GM12878 (cell line): ENCODE results near the gene FCRLB. TPM values are rescaled to one million over a fixed set of nuclear protein-coding genes. Genes with fewer than 3 reads are reported as not detected.

Experiments
- ATAC-seq: fragments of 200-7000 bp; cut with Tn5 transposase; 3 replicates; pipeline ENCODE4 v1.9.1; 2020; ENCODE audit warnings: mild to moderate bottlenecking, moderate library complexity
- BruUV-seq: library from RNA; stranded (reverse); fragments of 400-500 nt; replicated peaks from 2 replicates; lab custom pipeline; 2021; lab: Mats Ljungman, UMichigan
- CTCF ChIA-PET: fragments of 300-600 bp; sonication (Branson Sonifier 250); formaldehyde crosslinking; extraction: SDS; loops from one replicate; lab custom pipeline; 2021; ENCODE audit warnings: inconsistent platforms; lab: Yijun Ruan, JAX
- POLR2A ChIA-PET: fragments of 350-600 bp; formaldehyde crosslinking; extraction: SDS; loops from one replicate; lab custom pipeline; 2021; ENCODE audit warnings: inconsistent platforms; lab: Charles Lee
- RAD21 ChIA-PET: fragments of 300-600 bp; sonication (Branson Sonifier 250); formaldehyde crosslinking; loops from one replicate; lab custom pipeline; 2023; ENCODE audit warnings: antibody characterized with exemption; ENCODE audit not compliant: unreplicated experiment; lab: Charles Lee
- SMC1A ChIA-PET: fragments of 300-600 bp; sonication (Branson Sonifier 250); formaldehyde crosslinking; loops from one replicate; lab custom pipeline; 2023; ENCODE audit not compliant: unreplicated experiment, uncharacterized antibody; lab: Charles Lee
- DNase-seq: peaks from one replicate; pipeline ENCODE4 v3.0.0-alpha.2; 2011; ENCODE audit warnings: low read depth, low spot score
- FAIRE-seq: peaks from 3 replicates; lab custom pipeline; 2011; peaks lifted over from hg19 to GRCh38; lab: Jason Lieb, UNC
- H2AFZ ChIP-seq: 2 replicates; pipeline ENCODE4 v1.6.0; 2011; ENCODE audit warnings: low read depth, low read length, control low read depth; ENCODE audit not compliant: control insufficient read depth
- H3K27ac ChIP-seq: 2 replicates; pipeline ENCODE4 v1.5.1; 2011; ENCODE audit warnings: control low read depth; ENCODE audit not compliant: control insufficient read depth, insufficient read depth
- H3K27me3 ChIP-seq, 2 experiments: replicated peaks in 1 of 2; 2 replicates each; pipeline versions ENCODE4 v1.6.0 to v1.6.1; 2011; ENCODE audit warnings: low read length in 1 of 2; ENCODE audit not compliant: control insufficient read depth in 2 of 2, insufficient read depth in 2 of 2
- H3K36me3 ChIP-seq, 2 experiments: 2 replicates each; pipeline ENCODE4 v1.5.1; 2011; ENCODE audit warnings: low read length in 1 of 2; ENCODE audit not compliant: control insufficient read depth in 2 of 2, insufficient read depth in 2 of 2
- H3K4me1 ChIP-seq: 2 replicates; pipeline ENCODE4 v1.6.1; 2011; ENCODE audit warnings: mild to moderate bottlenecking, low read length, moderate library complexity, mixed read lengths; ENCODE audit not compliant: control insufficient read depth, insufficient read depth
- H3K4me2 ChIP-seq: 2 replicates; pipeline ENCODE4 v1.6.0; 2011; ENCODE audit warnings: control low read depth; ENCODE audit not compliant: control insufficient read depth, insufficient read depth
- H3K4me3 ChIP-seq: fragments of 200-600 bp; sonication (generic); 2 replicates; pipeline ENCODE4 v1.5.1; 2016
- H3K79me2 ChIP-seq: 2 replicates; pipeline ENCODE4 v1.6.0; 2011; ENCODE audit warnings: low read length; ENCODE audit not compliant: control insufficient read depth, insufficient read depth
- H3K9ac ChIP-seq: 2 replicates; pipeline ENCODE4 v1.8.0; 2011; ENCODE audit warnings: low read length, control low read depth, mixed read lengths; ENCODE audit not compliant: control insufficient read depth, insufficient read depth
- H3K9me3 ChIP-seq: replicated peaks from 3 replicates; pipeline ENCODE4 v1.5.1; 2011; ENCODE audit warnings: mild to moderate bottlenecking, low read length; ENCODE audit not compliant: control insufficient read depth, insufficient read depth
- H4K20me1 ChIP-seq: 2 replicates; pipeline ENCODE4 v1.6.0; 2011; ENCODE audit not compliant: control insufficient read depth, insufficient read depth
- ASH2L ChIP-seq: fragments of 300-600, 200-600 bp; sonication (generic); IDR thresholded peaks from 2 replicates; pipeline ENCODE4 v1.6.1; 2017; ENCODE audit warnings: low read depth, mild to moderate bottlenecking, borderline replicate concordance
- ATF7 ChIP-seq: fragments of 450-650 bp; IDR thresholded peaks from 2 replicates; pipeline ENCODE4 v1.6.1; 2016; ENCODE audit warnings: low read depth, mild to moderate bottlenecking
- CBFB ChIP-seq: IDR thresholded peaks from 2 replicates; pipeline ENCODE4 v1.6.1; 2016; ENCODE audit warnings: antibody characterized with exemption, low read depth
- CHD1 ChIP-seq: IDR thresholded peaks from 2 replicates; pipeline ENCODE4 v1.6.1; 2012; ENCODE audit warnings: low read depth, low read length, improper control_type of control experiment
- CHD2 ChIP-seq: IDR thresholded peaks from 2 replicates; pipeline ENCODE4 v1.6.1; 2011; ENCODE audit warnings: low read depth, low read length, improper control_type of control experiment, borderline replicate concordance
- HDAC6 ChIP-seq: fragments of 200-600 bp; sonication (generic); IDR thresholded peaks from one replicate; pipeline ENCODE4 v1.8.0; 2017; ENCODE audit warnings: antibody characterized with exemption; ENCODE audit not compliant: unreplicated experiment
- KDM1A ChIP-seq: fragments of 200-600 bp; sonication (generic); IDR thresholded peaks from 2 replicates; pipeline ENCODE4 v1.6.1; 2016; ENCODE audit warnings: borderline replicate concordance
- MEF2B ChIP-seq: fragments of 450-650 bp; IDR thresholded peaks from 2 replicates; pipeline ENCODE4 v1.6.1; 2018; ENCODE audit warnings: mild to moderate bottlenecking, moderate library complexity; ENCODE audit not compliant: partially characterized antibody, poor library complexity, severe bottlenecking
- MYC ChIP-seq: IDR thresholded peaks from 2 replicates; pipeline ENCODE4 v1.6.1; 2011; ENCODE audit warnings: mild to moderate bottlenecking, low read length, moderate library complexity, inconsistent platforms; ENCODE audit not compliant: insufficient read depth, insufficient replicate concordance, insufficient read length, severe bottlenecking
- NFYA ChIP-seq: IDR thresholded peaks from 2 replicates; pipeline ENCODE4 v1.6.1; 2011; ENCODE audit warnings: low read depth, mild to moderate bottlenecking, low read length, improper control_type of control experiment, borderline replicate concordance
- POLR2A ChIP-seq: IDR thresholded peaks from 2 replicates; pipeline ENCODE4 v1.6.1; 2011; ENCODE audit warnings: low read depth, mild to moderate bottlenecking, low read length
- SP1 ChIP-seq: IDR thresholded peaks from one replicate; pipeline ENCODE4 v1.6.1; 2011; ENCODE audit warnings: low read depth, low read length
- SREBF2 ChIP-seq: IDR thresholded peaks from 2 replicates; pipeline ENCODE4 v1.6.1; 2012; ENCODE audit warnings: mild to moderate bottlenecking, low read length
- STAT1 ChIP-seq: fragments of 450-650 bp; conservative IDR thresholded peaks from 2 replicates; pipeline ENCODE4 v1.6.1; 2014; ENCODE audit warnings: antibody characterized with exemption, mild to moderate bottlenecking
- ZNF274 ChIP-seq: IDR thresholded peaks from one replicate; pipeline ENCODE4 v1.8.0; 2011; ENCODE audit not compliant: insufficient read length, insufficient read depth
- WGBS: methylation state at CpG from one replicate; pipeline ENCODE4 v1.1.6; 2016; ENCODE audit warnings: low lambda C conversion rate; ENCODE audit not compliant: insufficient replicate concordance, insufficient coverage; ENCODE audit errors: missing lambda C conversion rate; 5-methylcytosine and 5-hydroxymethylcytosine counted together
- in situ Hi-C: fragments of 300-500 bp; cut with MboI; formaldehyde crosslinking; loops from 9 replicates; pipeline ENCODE4 v1.14.3; 2018; ENCODE audit warnings: mixed read lengths
- intact Hi-C: fragments of 100-400 bp; cut with micrococcal nuclease; formaldehyde crosslinking; loops from one replicate; pipeline ENCODE4 v1.14.2; 2022; ENCODE audit not compliant: unreplicated experiment
- polyA plus RNA-seq, 11 experiments: library from polyadenylated mRNA; depleted of rRNA in 4 of 11; unstranded in 6 of 11; stranded (reverse) in 5 of 11; fragments of >200 nt; fragmentation: Nextera tagmentation in 4 of 11; fragmentation: Illumina TruSeq in 1 of 11; extraction: Ambion mirVana in 4 of 11; extraction: Trizol in 1 of 11; gene quantifications; 1 replicate in 1 of 11; 2 replicates in 10 of 11; pipeline versions ENCODE4 v1.2.1 to v1.2.3, GENCODE V29; 2011 to 2016; ENCODE audit warnings: inconsistent platforms in 2 of 11, missing spikeins in 2 of 11, low read depth in 1 of 11
- total RNA-seq, 4 experiments: library from RNA; depleted of rRNA in 3 of 4; stranded (reverse); fragments of >200 nt in 3 of 4; fragmentation: Illumina TruSeq in 1 of 4; extraction: Trizol in 1 of 4; gene quantifications; 2 replicates each; pipeline versions ENCODE4 v1.2.1 to v1.2.3, GENCODE V29; 2013 to 2021
- TF ChIP-seq, protein P1 (sequence below): IDR thresholded peaks from 2 replicates; pipeline ENCODE4 v1.6.1; 2011; ENCODE audit warnings: mild to moderate bottlenecking, low read depth, low read length, moderate library complexity; ENCODE audit not compliant: insufficient replicate concordance
- TF ChIP-seq, protein P2 (sequence below): fragments of 450-650 bp; IDR thresholded peaks from 2 replicates; pipeline ENCODE4 v1.6.1; 2018; ENCODE audit warnings: mild to moderate bottlenecking, low read depth, moderate library complexity; ENCODE audit not compliant: partially characterized antibody

The FCRLB gene
- total and polyA plus RNA-seq, 10 of the 15 experiments (the other 5 are each of a cell fraction or from before 2014, with no cell fraction given) = 0.55 to 11.7 (median 5.6) TPM

DNA sequence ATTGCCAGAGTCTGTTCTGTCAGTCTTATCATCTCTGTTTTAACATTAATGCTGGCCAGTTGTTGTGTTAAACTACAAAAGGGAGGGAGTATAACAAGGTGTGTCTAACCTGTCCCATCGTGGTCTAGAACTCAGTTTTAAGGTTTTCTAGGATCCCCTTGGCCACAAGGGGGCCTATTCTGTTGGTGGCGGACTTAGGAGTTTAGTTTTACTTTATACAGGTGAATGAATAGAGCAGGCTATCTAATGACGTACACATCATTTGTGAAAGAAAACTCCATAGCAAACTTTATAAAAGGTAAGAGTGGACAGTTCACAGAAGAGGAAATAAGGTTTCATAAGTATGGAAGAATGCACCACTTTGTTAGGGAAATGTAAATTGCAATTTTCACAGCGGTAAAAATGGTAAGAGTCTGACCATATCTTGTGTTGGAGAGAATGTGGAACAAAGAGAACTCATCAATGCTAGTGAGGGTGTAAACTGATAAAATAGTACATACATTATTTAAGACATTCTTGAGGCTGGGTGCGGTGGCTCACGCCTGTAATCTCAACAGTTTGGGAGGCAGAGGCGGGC, 42.3 kb downstream of the FCRLB start (continued):
- TF ChIP-seq SP1 = no peak
- TF ChIP-seq CHD2 = no peak
- TF ChIP-seq, protein P1, sequence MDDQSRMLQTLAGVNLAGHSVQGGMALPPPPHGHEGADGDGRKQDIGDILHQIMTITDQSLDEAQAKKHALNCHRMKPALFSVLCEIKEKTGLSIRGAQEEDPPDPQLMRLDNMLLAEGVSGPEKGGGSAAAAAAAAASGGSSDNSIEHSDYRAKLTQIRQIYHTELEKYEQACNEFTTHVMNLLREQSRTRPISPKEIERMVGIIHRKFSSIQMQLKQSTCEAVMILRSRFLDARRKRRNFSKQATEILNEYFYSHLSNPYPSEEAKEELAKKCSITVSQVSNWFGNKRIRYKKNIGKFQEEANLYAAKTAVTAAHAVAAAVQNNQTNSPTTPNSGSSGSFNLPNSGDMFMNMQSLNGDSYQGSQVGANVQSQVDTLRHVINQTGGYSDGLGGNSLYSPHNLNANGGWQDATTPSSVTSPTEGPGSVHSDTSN = no peak

DNA sequence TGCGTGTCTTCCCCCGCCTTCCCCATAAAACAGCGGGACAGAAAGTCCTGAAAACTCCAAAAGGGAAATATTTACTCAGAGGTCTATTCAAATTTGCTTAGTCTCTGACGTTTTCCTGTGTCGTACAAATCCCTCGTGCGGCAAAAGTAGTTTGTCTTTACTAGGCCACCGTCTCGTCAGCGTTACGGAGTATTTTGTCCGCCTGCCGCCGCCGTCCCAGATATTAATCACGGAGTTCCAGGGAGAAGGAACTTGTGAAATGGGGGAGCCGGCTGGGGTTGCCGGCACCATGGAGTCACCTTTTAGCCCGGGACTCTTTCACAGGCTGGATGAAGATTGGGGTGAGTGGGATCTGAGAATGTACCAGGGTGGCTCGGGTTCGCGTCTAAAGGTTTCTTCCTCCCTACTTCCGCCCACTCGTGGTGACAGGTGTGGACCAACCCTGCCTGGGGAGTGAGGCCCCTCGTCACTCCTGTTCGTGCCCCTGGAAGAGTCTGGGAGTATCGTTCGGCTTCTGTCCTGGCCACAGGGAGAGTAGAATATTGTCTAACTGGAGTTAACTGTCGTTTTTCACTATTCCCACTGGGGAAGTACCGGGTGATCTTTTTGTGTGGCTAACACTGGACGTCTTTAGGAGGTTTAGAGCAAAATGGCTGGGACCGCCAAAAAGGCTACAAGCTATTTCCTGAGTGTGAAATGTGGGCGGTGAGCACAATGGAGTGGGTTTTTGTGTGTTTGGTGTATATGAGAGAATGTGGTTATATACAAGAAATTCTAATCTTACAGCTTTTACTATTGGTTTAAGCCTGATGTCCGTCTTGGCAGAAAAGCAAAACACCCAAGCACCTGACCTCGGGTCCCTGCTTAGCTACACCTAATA, 45.0 kb downstream of the FCRLB start, which contains the start of gene ATF6:
Gene ATF6 (plus strand): TSS at position 219 of the 880 bp plus-strand sequence. CDS start 41 bp downstream, at position 260.
- Histone ChIP-seq H3K27ac (peak within 1 kb of the TSS; percentile 93), H3K4me3 (peak within 1 kb of the TSS; percentile 92), H3K4me2 (peak within 1 kb of the TSS; percentile 94), H3K9ac (peak within 1 kb of the TSS; percentile 96), H3K9me3 (no peaks in the 10 kb centered on the region), H4K20me1 (no peaks in the 10 kb centered on the region), H3K27me3 (no peaks in the 10 kb centered on the region), H2AFZ (peak within 1 kb of the TSS; percentile 63), H3K4me1 (peaks cover 13% of the 10 kb centered on the region), H3K36me3 (no peaks in the 10 kb centered on the region), H3K79me2 (peaks cover 60% of the 10 kb centered on the region)
- BruUV-seq = TSS peak; percentile 75
- in situ Hi-C loops (no loop called here), intact Hi-C loops (no loop called here)
- ATAC-seq (peak; percentile 76), DNase-seq (peak; percentile 72), FAIRE-seq (peak; percentile 80)
- ChIA-PET SMC1A (interaction anchor here (0.9 to 1.2 kb wide), 2 partner anchors 10 to 278 kb away, joined by 3 to 4 read pairs; no protein-coding TSS in a partner anchor), POLR2A (interaction anchor here (0.6 to 1.2 kb wide), 2 partner anchors 17 to 79 kb away, joined by 4 to 8 read pairs; partner anchors contain the start of gene DUSP12), CTCF (interaction anchor here (1.2 to 2.1 kb wide), 5 partner anchors 9 to 279 kb away, joined by 3 to 10 read pairs (median 7); partner anchors contain the start of gene DUSP12), RAD21 (interaction anchor here (0.8 to 1.4 kb wide), 2 partner anchors 10 to 17 kb away, joined by 3 to 5 read pairs; partner anchors contain the start of gene DUSP12)
- WGBS = under 1% methylated on average over 35 of the region's 35 CpGs
- TF ChIP-seq ASH2L (peak; percentile 83; the same call in 1 of the 2 replicates), CBFB (peak; percentile 98), CHD1 (no peak; the same call in 1 of the 2 replicates), KDM1A (no peak), ATF7 (peak; percentile 91), MYC (no peak), ZNF274 (no peak), HDAC6 (no peak), STAT1 (peak; percentile 77), MEF2B (peak; percentile 22), NFYA (no peak), POLR2A (peak; percentile 70), SREBF2 (no peak)
- TF ChIP-seq, protein P2, sequence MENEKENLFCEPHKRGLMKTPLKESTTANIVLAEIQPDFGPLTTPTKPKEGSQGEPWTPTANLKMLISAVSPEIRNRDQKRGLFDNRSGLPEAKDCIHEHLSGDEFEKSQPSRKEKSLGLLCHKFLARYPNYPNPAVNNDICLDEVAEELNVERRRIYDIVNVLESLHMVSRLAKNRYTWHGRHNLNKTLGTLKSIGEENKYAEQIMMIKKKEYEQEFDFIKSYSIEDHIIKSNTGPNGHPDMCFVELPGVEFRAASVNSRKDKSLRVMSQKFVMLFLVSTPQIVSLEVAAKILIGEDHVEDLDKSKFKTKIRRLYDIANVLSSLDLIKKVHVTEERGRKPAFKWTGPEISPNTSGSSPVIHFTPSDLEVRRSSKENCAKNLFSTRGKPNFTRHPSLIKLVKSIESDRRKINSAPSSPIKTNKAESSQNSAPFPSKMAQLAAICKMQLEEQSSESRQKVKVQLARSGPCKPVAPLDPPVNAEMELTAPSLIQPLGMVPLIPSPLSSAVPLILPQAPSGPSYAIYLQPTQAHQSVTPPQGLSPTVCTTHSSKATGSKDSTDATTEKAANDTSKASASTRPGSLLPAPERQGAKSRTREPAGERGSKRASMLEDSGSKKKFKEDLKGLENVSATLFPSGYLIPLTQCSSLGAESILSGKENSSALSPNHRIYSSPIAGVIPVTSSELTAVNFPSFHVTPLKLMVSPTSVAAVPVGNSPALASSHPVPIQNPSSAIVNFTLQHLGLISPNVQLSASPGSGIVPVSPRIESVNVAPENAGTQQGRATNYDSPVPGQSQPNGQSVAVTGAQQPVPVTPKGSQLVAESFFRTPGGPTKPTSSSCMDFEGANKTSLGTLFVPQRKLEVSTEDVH = no peak
